SU-DHL-6 (cell line): ENCODE data around the gene ZNF200.
"Not testable (repeated sequence)": the region's sequence is repeated elsewhere in the genome, so short reads cannot be mapped to it uniquely, and the experiment has no call there.

ENCODE experiments used
- H2AFZ ChIP-seq: fragments of 200-600 bp; sonication (generic); 2 replicates; pipeline ENCODE4 v1.6.1; 2014; ENCODE audit warnings: low read depth, mild to moderate bottlenecking, moderate library complexity, mixed read lengths, antibody characterized with exemption, low read length; ENCODE audit not compliant: severe bottlenecking
- H3F3A ChIP-seq: fragments of 200-600 bp; shearing (Covaris generic); 2 replicates; pipeline ENCODE4 v1.6.0; 2016; ENCODE audit warnings: antibody characterized with exemption, mild to moderate bottlenecking; ENCODE audit not compliant: insufficient read depth
- H3K27ac ChIP-seq: fragments of 200-600 bp; sonication (generic); 2 replicates; pipeline ENCODE4 v1.5.1; 2016; ENCODE audit warnings: low read depth, mild to moderate bottlenecking, low read length, moderate library complexity, mixed read lengths
- H3K27me3 ChIP-seq: fragments of 200-600 bp; sonication (generic), shearing (Covaris generic); 2 replicates; pipeline ENCODE4 v1.6.0; 2014; ENCODE audit warnings: mild to moderate bottlenecking, low read length
- H3K36me3 ChIP-seq: fragments of 200-600 bp; sonication (generic); 2 replicates; pipeline ENCODE4 v1.6.1; 2014; ENCODE audit warnings: mild to moderate bottlenecking, low read length, mixed read lengths
- H3K4me2 ChIP-seq: fragments of 300-600, 200-600 bp; shearing (Covaris generic), sonication (generic); 2 replicates; pipeline ENCODE4 v1.6.0; 2014; ENCODE audit warnings: low read length, low read depth, mild to moderate bottlenecking; ENCODE audit not compliant: poor library complexity, severe bottlenecking
- H3K4me3 ChIP-seq: fragments of 200-600 bp; sonication (generic); 2 replicates; pipeline ENCODE4 v1.5.1; 2014; ENCODE audit warnings: antibody characterized with exemption, low read length, mild to moderate bottlenecking, mixed read lengths; ENCODE audit not compliant: insufficient read depth, poor library complexity, severe bottlenecking
- H3K79me2 ChIP-seq: fragments of 200-600 bp; sonication (generic); 2 replicates; pipeline ENCODE4 v1.6.1; 2014; ENCODE audit warnings: mild to moderate bottlenecking, low read length, moderate library complexity; ENCODE audit not compliant: insufficient read depth
- H3K9ac ChIP-seq: fragments of 200-600 bp; sonication (generic); 2 replicates; pipeline ENCODE4 v1.7.0; 2014; ENCODE audit warnings: mild to moderate bottlenecking, low read length
- H3K9me2 ChIP-seq: fragments of 200-600 bp; sonication (generic); replicated peaks from 2 replicates; pipeline ENCODE4 v1.6.1; 2014; ENCODE audit warnings: low read length; ENCODE audit not compliant: insufficient read depth
- H3K9me3 ChIP-seq: fragments of 200-600 bp; sonication (generic); 2 replicates; pipeline ENCODE4 v1.6.1; 2014; ENCODE audit warnings: low read length, mixed read lengths; ENCODE audit not compliant: insufficient read depth
- H4K20me1 ChIP-seq: fragments of 200-600 bp; sonication (generic); 2 replicates; pipeline ENCODE4 v1.6.1; 2014; ENCODE audit warnings: low read depth, mild to moderate bottlenecking, antibody characterized with exemption, low read length, moderate library complexity, mixed read lengths
- CTCF ChIP-seq: fragments of 200-600 bp; sonication (generic); IDR thresholded peaks from one replicate; pipeline ENCODE4 v1.5.1; 2017; ENCODE audit warnings: antibody characterized with exemption, mild to moderate bottlenecking, low read length, moderate library complexity; ENCODE audit not compliant: insufficient read depth, poor library complexity, severe bottlenecking
- EZH2phosphoT487 ChIP-seq: fragments of 200-600 bp; sonication (generic), shearing (Covaris generic); conservative IDR thresholded peaks from 2 replicates; pipeline ENCODE4 v1.6.1; 2018; ENCODE audit warnings: mild to moderate bottlenecking, antibody characterized with exemption, low read length, moderate library complexity, mixed read lengths

ZNF200 gene

GRCh38 chr16:3212006-3212405, 23.0 kb downstream of the ZNF200 start:
- Histone ChIP-seq H3K9me3 (no peaks in the 10 kb centered on the region), H3K9me2 (no peaks in the 10 kb centered on the region), H3K79me2 (no peaks in the 10 kb centered on the region), H3F3A (no peaks in the 10 kb centered on the region), H4K20me1 (no peaks in the 10 kb centered on the region), H3K4me2 (no peak overlapping the region), H3K4me3 (no peak overlapping the region), H3K27ac (no peak overlapping the region), H2AFZ (no peak overlapping the region), H3K9ac (no peak overlapping the region), H3K36me3 (no peaks in the 10 kb centered on the region), H3K27me3 (no peaks in the 10 kb centered on the region)
- no peak for TF ChIP-seq EZH2phosphoT487
- no peak for TF ChIP-seq CTCF

GRCh38 chr16:3207086-3207953, 27.6 kb downstream of the ZNF200 start:
- TF ChIP-seq CTCF = no peak
- no peak for TF ChIP-seq EZH2phosphoT487
- H3K9me3 ChIP-seq = peaks cover 13% of the 10 kb centered on the region; the same call in 1 of the 2 replicates
- no peaks in the 10 kb centered on the region for H3K36me3 ChIP-seq
- H3K27me3 ChIP-seq = no peaks in the 10 kb centered on the region
- no peaks in the 10 kb centered on the region for H3K79me2 ChIP-seq
- H3K4me3 ChIP-seq = no peak overlapping the region
- no peaks in the 10 kb centered on the region for H3F3A ChIP-seq
- H3K9ac ChIP-seq = no peak overlapping the region
- H4K20me1 ChIP-seq = no peaks in the 10 kb centered on the region
- no peak overlapping the region for H3K4me2 ChIP-seq
- no peaks in the 10 kb centered on the region for H3K9me2 ChIP-seq
- H2AFZ ChIP-seq = no peak overlapping the region
- H3K27ac ChIP-seq = no peak overlapping the region

GRCh38 chr16:3205939-3206338, 29.0 kb downstream of the ZNF200 start:
- H3K9me2 ChIP-seq, H3K4me3 ChIP-seq, H3F3A ChIP-seq, H3K36me3 ChIP-seq, H3K9ac ChIP-seq, H2AFZ ChIP-seq, H3K27ac ChIP-seq, H3K4me2 ChIP-seq, H3K27me3 ChIP-seq, H4K20me1 ChIP-seq, H3K79me2 ChIP-seq: not testable (repeated sequence)
- H3K9me3 ChIP-seq = peaks cover 13% of the 10 kb centered on the region; the same call in 1 of the 2 replicates

GRCh38 chr16:3202903-3203539, 31.9 kb downstream of the ZNF200 start:
- H2AFZ ChIP-seq = no peak overlapping the region
- no peak overlapping the region for H3K27ac ChIP-seq
- H3K9me2 ChIP-seq = no peaks in the 10 kb centered on the region
- no peaks in the 10 kb centered on the region for H3K27me3 ChIP-seq
- peaks cover 13% of the 10 kb centered on the region; the same call in 1 of the 2 replicates for H3K9me3 ChIP-seq
- no peak overlapping the region for H3K9ac ChIP-seq
- H3K36me3 ChIP-seq = no peaks in the 10 kb centered on the region
- H3K4me3 ChIP-seq = no peak overlapping the region
- no peak for TF ChIP-seq EZH2phosphoT487
- TF ChIP-seq CTCF = no peak
- no peaks in the 10 kb centered on the region for H3K79me2 ChIP-seq
- no peaks in the 10 kb centered on the region for H3F3A ChIP-seq
- H3K4me2 ChIP-seq = no peak overlapping the region
- H4K20me1 ChIP-seq = no peaks in the 10 kb centered on the region
